Globus pallidus (tissue), 1 donor: Measurements from ENCODE around the gene ECT2.
"Not testable (repeated sequence)": the region's sequence is repeated elsewhere in the genome, so short reads cannot be mapped to it uniquely, and the experiment has no call there.

Experiments used
- DNase-seq: peaks from one replicate; pipeline ENCODE4 v3.0.0-alpha.2; 2015; ENCODE audit warnings: low spot score

The ECT2 gene

GRCh38 chr3:172859041-172859440, 108.5 kb downstream of the ECT2 start:
- no peak for DNase-seq

- not testable (repeated sequence) for DNase-seq
These were observed 116.3 kb downstream of the ECT2 start for GRCh38 chr3:172866726-172867350.

- DNase-seq, result no peak
These were observed 118.2 kb downstream of the ECT2 start for GRCh38 chr3:172868582-172869200.

GRCh38 chr3:172869368-172869771, 118.8 kb downstream of the ECT2 start:
- no peak for DNase-seq

GRCh38 chr3:172869784-172870518, 119.4 kb downstream of the ECT2 start:
- DNase-seq, result no peak
